Measurements from ENCODE around the gene TENM3. TPM values are rescaled to one million over a fixed set of nuclear protein-coding genes. Genes with fewer than 3 reads are reported as not detected.
A peak's percentile ranks its signal among the peaks of the same experiment; 100 is the strongest.
"Not testable (repeated sequence)": the region's sequence is repeated elsewhere in the genome, so short reads cannot be mapped to it uniquely, and the experiment has no call there.

TENM3 gene
- total RNA-seq, 1 experiment from 2014 or later, result 40.5 TPM

GRCh38 chr4:182227611-182228010, 15.6 kb upstream of the TENM3 start:
- no peak for DNase-seq (ENCODE audit: low read depth)

- no peak for DNase-seq (ENCODE audit: low read depth)
Observed at GRCh38 chr4:182228991-182229577, 14.1 kb upstream of the TENM3 start.

- no peak for DNase-seq (ENCODE audit: low read depth)
Observed at GRCh38 chr4:182230256-182230655, 12.9 kb upstream of the TENM3 start.

GRCh38 chr4:182231080-182231479, 12.1 kb upstream of the TENM3 start:
- DNase-seq (ENCODE audit: low read depth), result peak; percentile 70

- no peak for DNase-seq (ENCODE audit: low read depth)
Observed at GRCh38 chr4:182231496-182231895, 11.7 kb upstream of the TENM3 start.

- DNase-seq (ENCODE audit: low read depth), result no peak
Observed at GRCh38 chr4:182233310-182234090, 9.7 kb upstream of the TENM3 start.

- DNase-seq (ENCODE audit: low read depth), result no peak
Observed at GRCh38 chr4:182235021-182235795, 8.0 kb upstream of the TENM3 start.

GRCh38 chr4:182236186-182236585, 7.0 kb upstream of the TENM3 start:
- DNase-seq (ENCODE audit: low read depth), result no peak

- not testable (repeated sequence) for DNase-seq (ENCODE audit: low read depth)
Observed at GRCh38 chr4:182237010-182237409, 6.2 kb upstream of the TENM3 start.

GRCh38 chr4:182238355-182238931, 4.8 kb upstream of the TENM3 start:
- no peak for DNase-seq (ENCODE audit: low read depth)

GRCh38 chr4:182240161-182241130, 2.8 kb upstream of the TENM3 start:
- peak; percentile 64 for DNase-seq (ENCODE audit: low read depth)

- DNase-seq (ENCODE audit: low read depth), result not testable (repeated sequence)
Observed at GRCh38 chr4:182242260-182242659, 942 bp upstream of the TENM3 start.

GRCh38 chr4:182242787-182243186, 415 bp upstream of the TENM3 start:
- DNase-seq (ENCODE audit: low read depth), result peak; percentile 70

GRCh38 chr4:182245041-182245440, 1.8 kb downstream of the TENM3 start:
- no peak for DNase-seq (ENCODE audit: low read depth)

- DNase-seq (ENCODE audit: low read depth), result peak; percentile 51
Observed at GRCh38 chr4:182245541-182246215, 2.5 kb downstream of the TENM3 start.

- peak; percentile 70 for DNase-seq (ENCODE audit: low read depth)
Observed at GRCh38 chr4:182246401-182247205, 3.4 kb downstream of the TENM3 start.

GRCh38 chr4:182248295-182248694, 5.1 kb downstream of the TENM3 start:
- no peak for DNase-seq (ENCODE audit: low read depth)

- no peak for DNase-seq (ENCODE audit: low read depth)
Observed at GRCh38 chr4:182250446-182250845, 7.2 kb downstream of the TENM3 start.

- DNase-seq (ENCODE audit: low read depth), result no peak
Observed at GRCh38 chr4:182251116-182251515, 7.9 kb downstream of the TENM3 start.

- DNase-seq (ENCODE audit: low read depth), result no peak
Observed at GRCh38 chr4:182252220-182252619, 9.0 kb downstream of the TENM3 start.

All from Daoy (cell line).